Measurements from ENCODE around the gene FGA.
"Not testable (repeated sequence)": the region's sequence is repeated elsewhere in the genome, so short reads cannot be mapped to it uniquely, and the experiment has no call there.

The FGA gene

DNA sequence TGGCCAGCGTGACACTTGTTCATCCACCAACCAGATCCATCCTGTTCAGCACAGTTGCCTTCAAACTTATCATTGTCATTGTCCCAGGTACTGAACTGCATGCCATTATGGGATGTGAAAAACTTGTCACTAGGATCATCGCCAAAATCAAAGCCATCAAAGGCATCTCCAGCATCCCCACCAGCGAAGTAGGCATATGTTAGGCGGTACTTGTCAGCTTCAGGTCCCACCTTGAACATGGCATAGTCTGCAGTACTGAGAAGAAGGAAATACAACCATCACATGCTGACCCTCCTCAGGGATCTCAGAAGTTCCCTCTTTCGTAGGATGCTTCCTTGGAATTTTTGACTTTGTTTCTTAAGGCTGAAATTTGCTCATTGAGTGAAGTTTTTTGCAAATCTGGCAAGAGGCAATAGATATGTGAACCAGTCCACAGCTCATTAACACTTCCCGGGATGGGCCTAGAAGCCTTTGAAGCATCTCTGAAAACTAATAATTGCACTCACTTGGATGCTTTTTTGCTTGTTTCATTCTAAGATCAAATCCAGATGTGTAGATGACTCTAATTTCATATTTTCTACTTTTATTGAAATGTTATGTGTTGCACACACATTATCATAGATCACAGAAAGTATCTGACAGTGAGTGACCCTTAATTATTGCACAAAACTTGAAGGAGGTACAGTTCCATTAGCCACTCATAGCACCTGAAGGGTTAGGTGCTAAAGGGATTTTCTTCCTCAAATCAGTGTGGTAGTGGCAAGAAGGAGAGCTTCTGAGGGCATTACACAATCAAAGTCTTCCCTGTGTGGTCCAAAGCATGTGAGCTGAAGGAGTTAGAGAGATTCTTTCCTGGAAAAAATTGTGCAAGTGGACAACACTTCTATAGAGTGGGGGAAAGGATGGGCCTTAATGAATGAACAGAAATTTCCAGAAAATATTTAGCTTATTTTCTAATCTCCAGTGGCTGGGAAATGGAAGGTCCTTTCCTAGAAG lies 16.5 kb upstream of the FGA start:
- no peak for DNase-seq

DNA sequence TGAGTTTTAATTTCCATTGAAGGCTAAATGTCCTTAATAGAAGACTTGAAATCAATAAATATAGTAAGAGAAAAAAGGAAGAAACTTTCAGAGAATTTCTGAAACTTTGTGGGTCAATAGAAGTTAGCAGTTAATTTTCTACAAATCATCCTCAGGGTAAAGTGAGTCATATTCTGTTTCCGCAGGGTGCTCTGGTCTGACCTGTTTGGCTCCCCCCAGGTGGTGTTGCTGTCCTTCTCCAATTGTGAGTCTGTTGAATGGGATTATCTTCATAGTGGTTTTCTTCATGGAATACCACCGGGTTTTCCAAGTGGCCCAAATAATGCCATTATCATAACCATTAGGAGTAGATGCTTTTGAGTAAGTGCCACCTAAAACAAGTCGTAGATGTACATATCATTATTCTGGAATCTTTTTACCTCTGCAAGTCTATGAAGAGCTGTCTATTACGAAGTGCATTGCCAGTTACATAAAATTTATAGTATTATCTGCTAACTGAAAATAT lies 14.2 kb upstream of the FGA start:
- no peak for DNase-seq

DNA sequence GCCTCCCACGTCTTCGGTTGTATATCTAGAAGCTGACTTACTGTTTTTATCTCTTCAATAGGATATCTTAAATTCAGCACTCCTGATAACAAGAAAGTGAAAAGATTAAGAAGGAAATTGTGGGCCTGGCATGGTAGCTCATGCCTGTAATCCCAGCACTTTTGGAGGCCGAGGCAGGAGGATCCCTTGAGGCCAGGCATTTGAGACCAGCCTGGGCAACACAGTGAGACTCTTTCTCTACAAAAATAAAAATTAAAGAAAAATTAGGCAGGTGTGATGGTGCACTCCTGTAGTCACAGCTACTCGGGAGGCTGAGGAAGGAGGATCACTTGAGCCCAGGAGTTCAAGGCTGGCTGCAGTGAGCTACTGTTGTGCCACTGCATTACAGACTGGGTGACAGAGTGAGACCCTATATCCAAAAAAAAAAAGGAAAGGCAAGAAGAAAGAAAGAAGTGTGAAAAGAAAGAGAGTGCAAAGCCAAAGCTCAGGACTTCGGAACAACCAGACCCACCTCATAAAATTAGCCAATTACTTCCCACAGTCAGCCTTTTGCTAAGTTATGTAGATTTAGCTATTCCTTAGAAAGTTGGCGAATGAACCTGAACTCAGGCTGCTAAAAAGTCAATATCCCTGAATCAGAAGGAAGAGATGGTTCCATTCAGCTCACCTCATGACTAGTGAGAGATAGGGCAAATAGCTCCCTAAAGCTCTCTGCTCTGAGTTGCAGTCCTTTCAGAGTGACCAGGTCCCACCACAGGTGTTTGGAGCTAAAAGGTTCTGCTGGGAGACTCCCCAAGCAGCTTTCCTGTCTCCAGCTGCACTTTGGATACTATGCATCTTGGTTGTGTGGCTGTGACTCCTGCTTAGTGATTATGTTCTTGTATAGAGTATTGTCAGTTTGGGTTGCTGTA lies 12.7 kb upstream of the FGA start:
- no peak for DNase-seq

DNA sequence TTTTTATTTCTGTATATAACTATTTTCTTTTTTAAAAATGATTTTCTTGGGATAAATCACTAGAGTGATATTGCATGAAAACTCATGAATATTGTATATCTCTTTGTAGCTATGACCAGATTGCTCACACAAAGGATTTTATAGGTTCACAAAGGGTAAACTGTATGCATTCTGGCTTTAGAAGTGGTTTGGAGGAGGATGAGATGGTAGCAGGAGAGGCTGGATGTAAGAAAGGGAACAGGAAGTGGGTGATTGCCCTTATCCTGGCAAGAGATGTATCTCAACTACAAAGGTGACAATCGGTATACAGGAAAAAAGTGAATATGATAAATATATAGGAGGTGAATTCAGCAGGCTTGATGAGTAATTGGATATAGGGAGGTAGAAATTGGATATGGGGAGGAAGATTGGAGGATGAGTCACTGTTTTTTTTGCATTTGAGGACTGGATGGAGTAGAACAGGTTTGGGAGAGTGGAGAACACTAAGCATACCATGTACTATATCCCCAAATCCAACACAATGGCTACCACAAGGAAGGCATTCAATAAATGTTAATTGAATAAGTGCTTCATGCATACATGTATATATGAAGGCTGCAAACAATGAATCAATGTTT lies 12.0 kb upstream of the FGA start:
- DNase-seq: no peak

DNA sequence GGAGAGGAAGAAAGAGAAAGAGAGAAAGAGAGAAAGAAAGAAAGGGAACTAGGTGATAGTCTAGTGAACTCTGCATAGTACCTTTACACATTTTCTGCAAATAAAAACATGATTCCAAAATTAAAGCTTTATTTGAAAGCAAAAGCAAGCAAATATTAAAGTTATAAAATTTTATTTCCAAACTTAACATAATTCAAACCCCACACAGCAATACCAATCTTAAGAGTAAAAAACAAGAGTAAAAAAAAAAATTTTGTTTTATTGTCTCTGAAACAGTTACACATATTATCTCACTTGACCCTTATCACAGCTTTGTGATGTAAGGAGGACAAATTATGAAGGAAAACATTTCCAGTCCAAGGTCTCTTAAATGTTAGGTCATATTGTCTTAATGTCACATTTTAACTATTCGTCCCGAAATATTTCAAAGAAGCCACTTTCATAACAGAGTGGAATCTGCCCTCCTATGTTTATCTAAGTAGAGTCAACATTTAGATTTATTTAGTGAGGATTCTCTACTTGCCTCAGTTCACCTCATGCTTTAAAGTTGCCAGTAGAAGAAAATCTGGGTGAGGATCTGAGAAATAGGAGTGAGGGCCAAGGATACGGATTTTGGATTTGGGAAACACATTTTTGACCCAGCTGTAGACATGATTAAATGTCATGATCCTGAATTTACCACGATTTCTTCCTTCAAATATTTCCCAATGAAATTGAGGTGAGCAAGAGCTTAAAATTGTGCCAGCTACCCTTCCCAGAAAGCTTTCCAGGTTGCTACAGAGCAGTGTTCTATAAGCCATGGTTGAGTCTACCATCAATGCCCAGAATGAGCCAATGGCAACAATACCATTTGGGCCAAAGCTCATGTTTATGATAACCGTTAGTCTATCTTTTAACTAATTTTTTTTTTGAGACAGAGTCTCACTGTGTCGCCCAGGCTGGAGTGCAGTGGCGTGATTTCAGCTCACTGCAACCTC lies 7.5 kb upstream of the FGA start:
- DNase-seq: no peak

DNA sequence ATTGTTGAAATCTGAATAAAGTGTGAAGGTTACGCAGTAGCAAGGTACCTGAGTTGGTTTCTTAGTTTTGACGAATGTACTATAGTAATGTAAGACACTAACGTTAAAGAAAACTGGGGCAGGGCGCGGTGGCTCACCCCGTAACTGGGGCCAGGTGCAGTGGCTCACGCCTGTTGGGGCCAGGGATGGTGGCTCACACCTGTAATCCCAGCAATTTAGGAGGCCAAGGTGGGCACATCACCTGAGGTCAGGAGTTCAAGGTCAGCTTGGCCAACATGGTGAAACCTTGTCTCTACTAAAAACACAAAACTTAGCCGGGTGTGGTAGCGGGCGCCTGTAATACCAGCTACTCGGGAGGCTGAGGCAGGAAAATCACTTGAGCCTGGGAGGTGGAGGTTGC lies 6.7 kb upstream of the FGA start:
- not testable (repeated sequence) for DNase-seq

DNA sequence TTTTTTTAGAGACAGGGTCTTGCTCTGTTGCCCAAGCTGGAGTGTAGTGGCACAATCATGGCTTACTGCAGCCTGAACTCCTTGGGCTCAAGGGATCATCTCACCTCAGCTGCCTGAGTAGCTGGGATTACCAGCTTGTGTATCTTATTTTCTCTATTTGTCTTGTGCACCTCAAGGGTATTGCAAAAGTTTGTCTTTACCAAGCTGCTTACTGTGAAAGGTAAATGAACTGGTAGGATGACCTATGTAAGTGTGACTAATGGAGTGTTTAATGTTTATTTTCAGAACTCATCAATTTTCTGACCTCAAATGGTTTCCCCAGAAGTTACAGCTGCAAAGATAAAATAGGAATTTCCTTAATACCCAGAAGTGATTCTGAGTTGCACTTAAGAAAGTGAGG lies 5.3 kb upstream of the FGA start:
- DNase-seq: no peak

DNA sequence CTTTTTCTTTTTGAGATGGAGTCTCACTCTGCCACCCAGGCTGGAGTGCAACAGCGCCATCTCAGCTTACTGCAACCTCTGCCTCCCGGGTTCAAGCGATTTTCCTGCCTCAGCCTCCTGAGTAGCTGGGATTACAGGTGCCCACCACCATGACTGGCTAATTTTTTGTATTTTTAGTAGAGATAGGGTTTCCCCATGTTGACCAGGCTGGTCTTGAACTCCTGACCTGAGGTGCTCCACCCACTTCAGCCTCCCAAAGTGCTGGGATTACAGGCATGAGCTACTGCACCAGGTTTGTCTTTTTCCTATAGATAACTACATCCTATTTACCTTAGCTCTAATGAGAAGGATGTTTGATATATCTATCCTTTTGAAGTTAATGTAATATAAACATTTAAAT lies 3.8 kb upstream of the FGA start:
- DNase-seq: not testable (repeated sequence)

DNA sequence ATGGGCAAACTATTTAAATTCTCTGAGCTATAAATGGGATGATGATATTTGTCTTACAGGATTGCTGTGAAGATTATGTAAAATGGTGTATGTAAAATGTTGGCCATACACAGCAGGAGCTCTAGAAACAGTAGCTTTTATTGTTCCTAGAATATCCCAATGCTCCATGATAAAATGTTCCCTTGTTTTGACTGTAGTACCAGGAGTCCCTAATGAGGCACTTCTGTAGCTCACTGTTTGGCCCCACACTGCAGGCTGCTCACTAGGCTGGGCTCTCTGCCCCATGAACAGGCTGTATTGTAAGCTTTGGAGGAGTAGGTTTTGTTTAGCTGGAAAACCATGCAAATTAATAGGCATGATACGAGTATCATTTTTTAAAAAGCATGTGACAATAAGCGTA lies 3.3 kb upstream of the FGA start:
- DNase-seq: no peak

DNA sequence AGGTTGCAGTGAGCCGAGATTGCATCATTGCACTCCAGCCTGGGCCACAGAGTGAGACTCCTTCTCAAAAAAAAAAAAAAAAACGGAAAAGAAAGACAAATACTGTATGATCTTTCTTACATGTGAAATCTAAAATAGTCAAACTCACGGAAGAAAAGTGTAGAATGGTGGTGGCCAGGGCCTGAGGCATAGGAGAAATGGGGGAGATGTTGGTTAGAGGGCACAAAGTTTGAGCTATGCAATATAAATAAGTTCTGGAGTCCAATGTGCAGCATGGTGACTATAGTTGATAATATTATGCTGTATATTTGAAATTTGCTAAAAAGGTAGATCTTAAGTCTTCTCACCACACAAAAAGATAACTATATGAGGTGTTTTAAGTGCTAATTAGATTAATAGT lies 1.3 kb upstream of the FGA start:
- DNase-seq: no peak

DNA sequence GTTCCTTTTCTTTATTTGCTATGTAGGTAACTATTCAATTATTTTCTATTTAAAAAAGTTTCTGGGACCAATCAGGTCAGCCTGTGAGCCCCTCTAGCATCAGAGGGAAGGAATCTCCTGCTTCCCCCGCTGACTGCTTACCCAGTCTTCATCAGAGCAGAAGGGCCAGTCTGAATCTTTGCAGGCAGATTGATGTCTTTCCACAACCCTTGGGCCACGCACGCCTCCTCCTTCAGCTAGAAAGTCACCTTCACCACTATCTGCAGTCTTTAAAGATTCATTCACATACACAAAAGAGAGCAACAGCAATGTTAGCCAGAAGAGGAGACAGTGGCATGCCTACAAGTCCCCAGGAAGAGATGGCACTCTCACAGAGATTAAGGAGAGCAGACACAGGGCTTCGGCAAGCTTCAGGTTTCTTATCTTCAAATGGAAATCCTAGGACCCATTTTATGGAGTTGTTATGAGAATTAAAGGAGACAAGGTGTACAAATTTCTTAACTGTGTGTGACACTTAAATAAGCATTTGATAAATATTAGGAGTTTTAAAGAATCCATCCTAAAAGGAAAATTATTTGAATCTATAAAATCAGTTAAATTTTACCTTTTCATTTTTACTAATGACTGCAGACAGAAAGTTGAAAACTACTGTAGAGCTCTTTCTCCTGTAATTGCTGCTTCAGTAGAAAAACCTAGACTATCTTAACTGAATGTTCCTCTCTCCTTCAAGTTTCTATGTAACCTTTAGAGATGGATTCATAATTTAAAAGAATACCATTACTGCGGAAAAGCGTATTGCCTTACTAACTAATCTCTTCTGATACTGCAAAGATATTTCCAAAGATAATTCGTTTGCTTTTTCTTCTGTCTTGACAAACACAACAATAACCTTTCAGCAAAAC lies 995 bp downstream of the FGA start:
- no peak for DNase-seq

DNA sequence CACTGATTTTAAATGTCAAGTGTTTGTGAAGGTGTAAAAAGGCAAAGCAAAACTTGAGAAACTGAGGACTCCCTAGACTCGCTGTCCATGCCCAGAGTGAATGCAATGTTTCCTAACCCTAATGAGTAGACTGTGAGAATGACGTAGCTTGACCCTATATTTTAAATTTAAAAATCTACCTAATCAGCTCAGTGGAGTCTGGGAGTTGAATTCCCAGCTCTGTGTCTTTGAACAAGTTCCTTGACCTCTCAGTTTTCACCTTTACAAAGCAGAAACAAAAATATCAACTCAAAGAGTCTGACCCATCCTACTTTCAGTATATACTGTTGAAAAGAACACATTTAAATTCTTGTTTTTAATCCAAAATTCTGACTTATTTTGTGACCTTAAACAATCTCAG lies 2.3 kb downstream of the FGA start:
- DNase-seq: no peak

DNA sequence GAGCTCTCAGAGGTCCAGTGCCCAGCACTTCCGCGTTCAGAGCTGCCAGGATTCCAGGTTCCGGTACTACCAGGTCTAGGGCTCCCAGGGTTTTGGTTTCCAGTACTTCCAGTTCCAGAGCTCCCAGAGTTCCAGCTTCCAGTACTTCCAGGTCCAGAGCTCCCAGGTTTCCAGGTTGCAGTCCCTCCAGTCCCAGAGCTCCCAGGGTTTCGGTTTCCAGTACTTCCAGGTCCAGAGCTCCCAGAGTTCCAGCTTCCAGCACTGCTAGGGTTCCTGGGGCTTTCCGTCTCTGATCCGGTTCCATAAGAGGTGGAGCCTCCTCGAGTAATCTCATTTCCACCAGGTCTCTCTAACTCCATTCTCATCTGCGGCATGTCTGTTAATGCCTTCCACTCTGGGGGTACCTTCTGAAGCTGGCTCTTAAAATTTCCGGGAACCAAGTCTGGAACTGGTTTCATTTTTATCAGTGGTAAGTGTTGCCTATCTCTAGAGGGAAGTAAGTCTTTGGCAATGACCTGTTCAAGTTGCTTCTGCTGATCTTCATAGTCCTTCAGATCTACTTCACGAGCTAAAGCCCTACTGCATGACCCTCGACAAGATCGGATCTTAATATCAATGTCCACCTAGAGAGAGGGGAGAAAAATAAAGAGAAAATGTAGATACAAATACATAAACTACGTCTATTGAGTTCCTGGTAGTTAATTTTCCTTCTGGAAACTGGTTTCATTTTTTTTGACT lies 4.1 kb downstream of the FGA start:
- DNase-seq: no peak

DNA sequence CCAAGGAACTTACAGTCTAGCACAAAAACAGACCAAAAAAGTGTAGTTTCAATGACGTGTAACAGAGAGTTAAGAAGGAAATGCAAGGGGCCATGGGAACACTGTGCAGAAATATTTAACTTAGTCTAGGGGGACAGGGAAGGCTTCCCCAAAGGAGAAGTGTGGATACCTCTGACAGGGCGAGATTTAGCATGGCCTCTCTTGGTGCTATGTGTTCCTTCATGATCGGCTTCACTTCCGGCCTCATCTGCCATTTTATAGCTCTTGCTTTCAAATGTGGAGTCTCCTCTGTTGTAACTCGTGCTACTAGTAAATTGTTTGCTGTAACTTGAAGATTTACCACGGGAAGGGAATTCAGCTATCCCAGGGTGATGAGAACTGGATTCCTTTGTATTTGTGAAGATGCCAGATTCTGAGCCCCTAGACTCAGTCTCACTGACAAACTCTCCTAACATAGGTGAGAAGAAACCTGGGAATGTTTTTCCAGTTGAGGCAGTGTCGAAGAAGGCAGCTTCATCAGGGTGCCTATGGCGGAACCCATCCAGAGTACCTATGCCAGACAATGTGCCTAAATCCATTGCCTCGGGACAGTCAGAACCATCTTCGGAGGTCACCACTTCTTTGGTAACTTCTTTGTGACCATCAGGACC lies 5.0 kb downstream of the FGA start:
- no peak for DNase-seq

DNA sequence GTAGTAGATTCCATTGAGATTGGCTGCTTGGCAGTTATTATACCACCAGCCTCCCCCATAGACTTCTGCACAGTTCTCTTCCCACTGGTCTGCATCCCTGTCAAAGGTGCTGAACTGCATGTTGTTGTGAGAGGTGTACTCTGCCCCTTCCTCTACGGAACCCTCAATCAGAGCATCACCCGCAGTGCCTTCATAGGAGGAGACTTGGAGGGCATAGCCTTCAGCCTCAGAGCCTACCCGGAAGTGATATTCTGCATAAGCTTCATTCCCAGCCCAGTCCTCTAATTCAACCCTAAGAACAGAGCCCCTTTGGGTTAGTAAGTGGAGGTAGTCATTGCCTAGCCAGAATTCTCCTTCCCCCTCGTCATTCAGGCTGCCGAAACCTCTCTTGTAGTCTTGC lies 6.3 kb downstream of the FGA start:
- no peak for DNase-seq

DNA sequence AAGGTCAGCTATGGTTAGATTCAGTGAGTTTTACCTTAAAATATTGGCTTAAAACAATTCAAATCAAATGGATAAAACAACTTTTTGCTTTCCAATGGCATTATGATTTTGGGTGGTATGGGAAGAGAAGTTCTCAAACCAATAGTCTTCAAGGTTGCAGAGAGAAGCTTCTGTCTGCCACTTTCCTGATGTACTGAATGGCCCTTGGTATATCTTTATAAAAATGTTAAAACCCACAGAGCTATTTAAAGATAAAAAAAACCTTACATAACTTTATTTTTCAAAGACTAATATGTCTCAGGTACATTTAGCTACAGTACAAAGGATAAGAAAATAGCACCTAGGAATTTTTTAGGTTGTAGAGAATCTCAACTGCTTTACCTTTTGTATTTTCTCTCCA lies 6.9 kb downstream of the FGA start:
- no peak for DNase-seq

DNA sequence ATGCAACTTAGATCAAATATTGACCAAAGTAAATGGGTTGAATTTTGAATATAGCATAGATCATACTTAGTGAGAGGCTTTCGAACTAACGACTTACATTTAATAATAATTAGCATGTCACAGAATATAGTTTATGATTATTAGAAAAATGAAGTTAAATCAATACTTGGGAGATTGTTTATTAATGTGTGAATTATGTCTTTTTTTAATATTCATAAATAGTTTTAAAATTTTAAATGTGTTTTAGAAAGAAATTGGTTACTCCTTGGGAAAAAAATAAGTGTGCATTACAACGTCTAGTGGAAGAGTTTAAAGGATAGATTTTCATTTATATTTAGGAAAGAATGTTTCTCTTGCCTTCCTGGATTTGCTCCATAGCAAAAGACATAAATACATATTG lies 7.3 kb downstream of the FGA start:
- no peak for DNase-seq

DNA sequence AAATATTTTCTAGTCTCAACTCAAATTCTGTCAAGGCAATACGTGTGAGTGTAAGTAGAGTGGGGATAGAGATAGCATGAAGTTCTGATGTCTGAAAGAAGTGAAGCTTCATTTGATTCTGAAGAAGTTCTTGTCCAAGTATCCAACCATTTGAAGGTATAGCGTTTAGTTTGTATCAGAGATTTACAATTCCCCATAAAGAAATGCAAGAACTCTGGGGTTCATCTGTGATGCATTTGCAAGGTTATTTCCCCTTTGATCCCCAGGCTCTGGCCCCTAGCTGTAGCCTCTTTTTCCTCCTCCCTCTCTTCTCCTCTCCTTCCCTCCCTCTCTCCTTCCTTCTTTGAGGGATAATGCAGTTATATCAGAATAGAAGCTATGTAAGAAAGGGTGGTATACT lies 7.8 kb downstream of the FGA start:
- DNase-seq: no peak

DNA sequence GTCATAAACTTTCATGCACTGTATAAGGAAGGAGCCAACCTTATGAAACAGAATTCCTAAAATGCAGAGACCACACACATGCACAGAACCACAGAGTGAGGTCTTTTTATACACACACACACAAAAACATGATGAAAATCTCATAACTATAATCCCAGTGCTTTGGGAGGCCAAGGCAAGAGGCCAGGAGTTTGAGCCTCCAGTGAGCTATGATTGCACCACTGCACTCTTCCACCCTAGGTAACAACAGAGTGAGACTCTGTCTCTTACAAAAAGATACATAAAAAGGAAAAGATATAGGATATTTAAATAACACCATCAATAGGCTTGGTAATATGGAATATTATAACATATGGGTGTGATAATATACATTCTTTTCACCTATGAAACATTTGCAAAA lies 10.6 kb downstream of the FGA start:
- DNase-seq: no peak

DNA sequence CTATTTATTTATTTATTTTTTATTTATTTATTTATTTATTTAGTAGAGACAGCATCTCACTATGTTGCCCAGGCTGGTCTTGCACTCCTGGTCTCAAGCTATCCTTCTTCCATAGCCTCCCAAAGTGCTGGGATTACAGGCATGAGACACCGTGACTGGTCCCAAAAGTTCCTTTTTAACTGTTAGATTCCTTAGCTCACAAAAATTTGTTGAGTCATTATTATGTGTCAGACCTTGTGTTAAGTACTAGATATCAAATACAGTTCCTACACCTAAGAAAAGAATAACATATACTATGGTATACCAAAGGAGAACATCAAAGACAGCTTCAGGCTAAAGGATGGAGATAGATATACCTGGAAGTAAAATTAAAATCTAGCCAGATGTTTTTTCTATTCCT lies 11.6 kb downstream of the FGA start:
- no peak for DNase-seq
